Smooth muscle cell (in vitro differentiated cells): ENCODE data around the gene ZBTB42. TPM values are rescaled to one million over a fixed set of nuclear protein-coding genes. Genes with fewer than 3 reads are reported as not detected.

Source experiments
- DNase-seq: peaks from one replicate; lab custom pipeline; 2025; ENCODE audit not compliant: unreplicated experiment; lab: John Stamatoyannopoulos, UW
- H2AFZ ChIP-seq: fragments of 200-600 bp; sonication (generic); 2 replicates; pipeline ENCODE4 v1.6.0; 2016; ENCODE audit warnings: antibody characterized with exemption, low read depth, mild to moderate bottlenecking
- H3F3A ChIP-seq: fragments of 200-600 bp; sonication (generic); 2 replicates; pipeline ENCODE4 v1.6.0; 2017; ENCODE audit warnings: antibody characterized with exemption, low read depth
- H3K27ac ChIP-seq: fragments of 200-600 bp; sonication (generic); 2 replicates; pipeline ENCODE4 v1.5.1; 2016; ENCODE audit warnings: low read depth, mild to moderate bottlenecking
- H3K27me3 ChIP-seq: fragments of 200-600 bp; sonication (generic); 2 replicates; pipeline ENCODE4 v1.6.1; 2016; ENCODE audit warnings: low read depth, mild to moderate bottlenecking
- H3K36me3 ChIP-seq: fragments of 200-600 bp; sonication (generic); 2 replicates; pipeline ENCODE4 v1.5.1; 2016; ENCODE audit warnings: low read depth
- H3K4me1 ChIP-seq: fragments of 200-600 bp; sonication (generic); 2 replicates; pipeline ENCODE4 v1.5.1; 2016; ENCODE audit warnings: low read depth
- H3K4me2 ChIP-seq: fragments of 200-600 bp; sonication (generic); 2 replicates; pipeline ENCODE4 v1.6.0; 2016; ENCODE audit warnings: mild to moderate bottlenecking
- H3K4me3 ChIP-seq: fragments of 200-600 bp; sonication (generic); 2 replicates; pipeline ENCODE4 v1.5.1; 2016; ENCODE audit warnings: mild to moderate bottlenecking
- H3K79me2 ChIP-seq: fragments of 200-600 bp; sonication (generic); 2 replicates; pipeline ENCODE4 v1.6.0; 2016; ENCODE audit warnings: low read depth, mild to moderate bottlenecking
- H3K9ac ChIP-seq: fragments of 200-600 bp; sonication (generic); 2 replicates; pipeline ENCODE4 v1.6.0; 2016; ENCODE audit warnings: low read depth
- H3K9me3 ChIP-seq: fragments of 200-600 bp; sonication (generic); replicated peaks from 2 replicates; pipeline ENCODE4 v1.5.1; 2016; ENCODE audit warnings: low read depth
- H4K20me1 ChIP-seq: fragments of 200-600 bp; sonication (generic); 2 replicates; pipeline ENCODE4 v1.6.0; 2016; ENCODE audit warnings: low read depth
- WGBS: methylation state at CpG from one replicate; pipeline ENCODE4 v1.1.7; 2016; ENCODE audit warnings: low lambda C conversion rate; 5-methylcytosine and 5-hydroxymethylcytosine counted together
- polyA plus RNA-seq: library from polyadenylated mRNA; unstranded; fragments of >200 nt; fragmentation: Nextera tagmentation; extraction: Ambion mirVana; gene quantifications from 2 replicates; pipeline ENCODE4 v1.2.1, GENCODE V29; 2016
- total RNA-seq: library from RNA; depleted of rRNA; stranded (reverse); fragments of >200 nt; gene quantifications from 2 replicates; pipeline ENCODE4 v1.2.3, GENCODE V29; 2014
- TF ChIP-seq, protein P1 (sequence below): fragments of 200-600 bp; sonication (generic); IDR thresholded peaks from 2 replicates; pipeline ENCODE4 v1.5.1; 2017; ENCODE audit warnings: borderline replicate concordance, mild to moderate bottlenecking, antibody characterized with exemption; ENCODE audit not compliant: insufficient read depth, poor library complexity, severe bottlenecking

The ZBTB42 gene
- total and polyA plus RNA-seq, 2 experiments from 2014 or later, result 0.72 to 1.6 TPM

DNA sequence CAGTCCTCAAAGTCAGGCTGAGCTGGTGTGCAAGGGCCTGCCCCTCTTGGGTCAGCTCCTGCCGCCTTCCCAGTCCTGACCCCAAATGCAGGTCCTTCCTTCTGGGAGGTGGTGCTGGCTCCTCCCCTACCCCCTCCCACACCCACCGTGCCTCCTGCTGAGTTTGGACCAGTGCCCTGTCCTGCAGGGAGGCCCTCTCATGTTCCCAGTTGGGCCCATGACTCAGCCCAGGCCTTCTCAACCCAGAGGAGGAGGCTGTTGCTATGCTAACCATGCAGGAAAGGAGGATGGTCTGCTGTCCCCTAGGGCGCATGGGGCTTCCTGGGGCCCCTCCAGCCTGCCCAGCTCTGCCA, 4.4 kb downstream of the ZBTB42 start:
- Histone ChIP-seq H3K4me3 (no peak overlapping the region), H3K79me2 (no peaks in the 10 kb centered on the region), H3K9me3 (no peaks in the 10 kb centered on the region), H3K27ac (no peak overlapping the region), H3K4me1 (peaks cover 8% of the 10 kb centered on the region), H2AFZ (no peak overlapping the region), H3F3A (no peaks in the 10 kb centered on the region), H3K4me2 (no peak overlapping the region), H3K36me3 (no peaks in the 10 kb centered on the region), H3K27me3 (no peaks in the 10 kb centered on the region), H3K9ac (no peak overlapping the region), H4K20me1 (peaks cover 9% of the 10 kb centered on the region)
- TF ChIP-seq, protein P1, sequence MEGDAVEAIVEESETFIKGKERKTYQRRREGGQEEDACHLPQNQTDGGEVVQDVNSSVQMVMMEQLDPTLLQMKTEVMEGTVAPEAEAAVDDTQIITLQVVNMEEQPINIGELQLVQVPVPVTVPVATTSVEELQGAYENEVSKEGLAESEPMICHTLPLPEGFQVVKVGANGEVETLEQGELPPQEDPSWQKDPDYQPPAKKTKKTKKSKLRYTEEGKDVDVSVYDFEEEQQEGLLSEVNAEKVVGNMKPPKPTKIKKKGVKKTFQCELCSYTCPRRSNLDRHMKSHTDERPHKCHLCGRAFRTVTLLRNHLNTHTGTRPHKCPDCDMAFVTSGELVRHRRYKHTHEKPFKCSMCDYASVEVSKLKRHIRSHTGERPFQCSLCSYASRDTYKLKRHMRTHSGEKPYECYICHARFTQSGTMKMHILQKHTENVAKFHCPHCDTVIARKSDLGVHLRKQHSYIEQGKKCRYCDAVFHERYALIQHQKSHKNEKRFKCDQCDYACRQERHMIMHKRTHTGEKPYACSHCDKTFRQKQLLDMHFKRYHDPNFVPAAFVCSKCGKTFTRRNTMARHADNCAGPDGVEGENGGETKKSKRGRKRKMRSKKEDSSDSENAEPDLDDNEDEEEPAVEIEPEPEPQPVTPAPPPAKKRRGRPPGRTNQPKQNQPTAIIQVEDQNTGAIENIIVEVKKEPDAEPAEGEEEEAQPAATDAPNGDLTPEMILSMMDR, result no peak
- no peak for DNase-seq
- WGBS, result 48% methylated on average over 3 of the region's 3 CpGs

DNA sequence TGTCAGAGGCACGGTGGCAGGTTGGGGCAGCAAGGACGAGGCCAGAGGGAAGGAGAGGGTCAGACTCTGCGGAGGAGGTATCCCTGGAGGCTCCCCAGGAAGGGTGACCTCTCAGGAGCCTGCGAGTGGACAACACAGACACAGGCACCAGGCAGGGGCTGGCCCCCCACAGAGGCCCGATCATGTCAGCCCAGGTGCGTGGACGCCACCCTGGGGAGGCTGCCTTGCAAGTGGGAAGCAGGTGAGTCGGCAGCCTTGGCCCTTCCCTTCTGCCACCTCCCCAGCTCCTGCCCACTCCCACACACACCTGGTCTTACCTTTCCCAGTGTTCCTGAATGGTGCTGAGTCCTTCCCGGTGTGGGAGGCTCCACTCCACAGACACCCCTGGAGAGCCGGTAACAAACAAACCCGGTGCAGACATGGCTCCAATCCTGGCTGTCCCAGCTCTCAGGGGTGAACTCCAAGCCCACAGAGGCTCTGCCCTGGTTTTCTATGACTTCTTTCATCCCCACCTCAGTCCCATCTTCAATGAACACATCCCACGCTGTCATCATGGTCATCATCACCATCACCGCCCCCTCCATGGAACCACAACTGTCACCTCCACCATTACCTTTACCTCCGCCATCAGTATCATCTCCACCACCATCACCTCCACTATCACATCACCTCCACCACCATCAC, 5.2 kb downstream of the ZBTB42 start:
- H3K36me3 ChIP-seq, result no peaks in the 10 kb centered on the region
- no peaks in the 10 kb centered on the region for H3F3A ChIP-seq
- no peak overlapping the region for H3K27ac ChIP-seq
- no peaks in the 10 kb centered on the region for H3K27me3 ChIP-seq
- no peak overlapping the region for H2AFZ ChIP-seq
- no peak overlapping the region for H3K9ac ChIP-seq
- TF ChIP-seq, protein P1, result no peak
- no peak for DNase-seq
- no peaks in the 10 kb centered on the region for H3K79me2 ChIP-seq
- no peak overlapping the region for H3K4me2 ChIP-seq
- 90% methylated on average over 14 of the region's 14 CpGs for WGBS
- peaks cover 5% of the 10 kb centered on the region for H3K4me1 ChIP-seq
- H3K9me3 ChIP-seq, result no peaks in the 10 kb centered on the region
- peaks cover 9% of the 10 kb centered on the region for H4K20me1 ChIP-seq
- H3K4me3 ChIP-seq, result no peak overlapping the region

DNA sequence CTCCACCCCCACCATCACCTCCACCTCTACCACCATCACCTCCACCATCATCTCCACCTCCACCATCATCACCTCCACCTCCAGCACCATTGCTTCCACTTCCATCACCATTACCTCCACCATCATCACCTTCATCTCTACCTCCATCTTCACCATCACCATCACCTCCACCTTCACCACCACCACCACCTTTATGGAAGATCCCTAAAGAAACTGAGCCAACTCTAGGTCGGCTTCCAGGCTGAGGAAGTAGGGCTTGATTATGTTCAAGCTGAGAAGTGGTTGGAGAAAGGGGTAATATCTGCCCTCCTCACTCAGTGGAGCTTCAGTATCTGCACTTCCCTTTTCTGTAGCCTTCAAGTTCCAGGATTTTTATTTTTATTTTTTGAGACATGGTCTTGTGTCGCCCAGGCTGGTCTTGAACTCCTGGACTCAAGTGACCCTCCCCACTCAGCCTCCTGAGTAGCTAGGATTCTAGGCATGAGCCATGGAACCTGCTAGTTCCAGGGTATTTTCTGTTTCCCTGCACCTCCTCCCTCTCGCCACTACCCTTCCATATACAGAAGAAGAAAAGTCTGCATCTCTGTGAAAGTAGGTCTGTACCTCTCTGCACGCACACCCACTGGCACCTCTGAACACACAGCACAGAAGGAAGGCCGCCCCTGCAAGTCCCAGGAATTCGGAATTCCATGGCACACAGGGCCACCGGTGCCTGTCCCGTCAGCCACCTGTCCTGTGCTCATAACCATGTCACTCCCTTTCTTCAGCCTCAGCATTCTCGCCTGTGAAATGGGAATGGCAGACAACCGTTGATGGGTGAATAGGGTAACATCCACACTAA, 5.9 kb downstream of the ZBTB42 start:
- Histone ChIP-seq H3K9me3 (no peaks in the 10 kb centered on the region), H3K4me2 (no peak overlapping the region), H3K79me2 (no peaks in the 10 kb centered on the region), H3F3A (no peaks in the 10 kb centered on the region), H3K36me3 (no peaks in the 10 kb centered on the region), H3K4me1 (no peaks in the 10 kb centered on the region), H4K20me1 (peaks cover 2% of the 10 kb centered on the region), H3K9ac (no peak overlapping the region), H3K27me3 (no peaks in the 10 kb centered on the region), H3K27ac (no peak overlapping the region), H2AFZ (no peak overlapping the region), H3K4me3 (no peak overlapping the region)
- 94% methylated on average over 10 of the region's 10 CpGs for WGBS
- TF ChIP-seq, protein P1, result no peak
- no peak for DNase-seq
